Fibroblast of mammary gland (primary cell): Measurements from ENCODE around the gene OSBPL3.
A peak's percentile ranks its signal among the peaks of the same experiment; 100 is the strongest.
"Not testable (repeated sequence)": the region's sequence is repeated elsewhere in the genome, so short reads cannot be mapped to it uniquely, and the experiment has no call there.

Experiments
- DNase-seq: peaks from one replicate; pipeline ENCODE4 v3.0.0-alpha.2; 2010; ENCODE audit warnings: low read depth
- H3K4me3 ChIP-seq: 2 replicates; pipeline ENCODE4 v1.5.1; 2011; ENCODE audit warnings: low read depth, mild to moderate bottlenecking, low read length, moderate library complexity; ENCODE audit not compliant: control insufficient read depth
- CTCF ChIP-seq: conservative IDR thresholded peaks from 2 replicates; pipeline ENCODE4 v1.5.1; 2011; ENCODE audit warnings: low read depth, low read length, inconsistent platforms; ENCODE audit not compliant: control insufficient read depth, insufficient read depth

Gene OSBPL3

GRCh38 chr7:24979863-24980533 lies at the start of gene OSBPL3:
TSS of gene OSBPL3 (minus strand) at chr7:24980178. CDS start at chr7:24892472, 87,706 bp downstream.
- no peak for TF ChIP-seq CTCF
- DNase-seq = peak; percentile 94
- peak within 1 kb of the TSS; percentile 71 for H3K4me3 ChIP-seq

GRCh38 chr7:25029075-25029474 lies 49.1 kb upstream of the OSBPL3 start:
- H3K4me3 ChIP-seq = no peak overlapping the region
- no peak for TF ChIP-seq CTCF
- no peak for DNase-seq

- DNase-seq = peak; percentile 86
- no peak overlapping the region for H3K4me3 ChIP-seq
- TF ChIP-seq CTCF = no peak
Observed at GRCh38 chr7:25028370-25029021, 48.5 kb upstream of the OSBPL3 start.

GRCh38 chr7:25026156-25026555 lies 46.2 kb upstream of the OSBPL3 start:
- no peak for DNase-seq
- no peak for TF ChIP-seq CTCF
- H3K4me3 ChIP-seq = no peak overlapping the region

GRCh38 chr7:25025218-25025671 lies 45.3 kb upstream of the OSBPL3 start:
- TF ChIP-seq CTCF = no peak

GRCh38 chr7:25024066-25024465 lies 44.1 kb upstream of the OSBPL3 start:
- no peak for DNase-seq
- no peak overlapping the region for H3K4me3 ChIP-seq
- TF ChIP-seq CTCF = no peak

More at GRCh38 chr7:25025218-25025671, 45.3 kb upstream of the OSBPL3 start:
- no peak overlapping the region for H3K4me3 ChIP-seq
- DNase-seq = peak; percentile 79

- H3K4me3 ChIP-seq, DNase-seq: not testable (repeated sequence)
Observed at GRCh38 chr7:25017671-25018070, 37.7 kb upstream of the OSBPL3 start.
